ENCODE data around the gene VASN. TPM values are rescaled to one million over a fixed set of nuclear protein-coding genes. Genes with fewer than 3 reads are reported as not detected.

The VASN gene
- total and polyA plus RNA-seq, 9 of the 15 experiments (the other 6 are each of a cell fraction or from before 2014, with no cell fraction given): 0.01 to 2.5 (median 0.41) TPM; not detected in 1

DNA sequence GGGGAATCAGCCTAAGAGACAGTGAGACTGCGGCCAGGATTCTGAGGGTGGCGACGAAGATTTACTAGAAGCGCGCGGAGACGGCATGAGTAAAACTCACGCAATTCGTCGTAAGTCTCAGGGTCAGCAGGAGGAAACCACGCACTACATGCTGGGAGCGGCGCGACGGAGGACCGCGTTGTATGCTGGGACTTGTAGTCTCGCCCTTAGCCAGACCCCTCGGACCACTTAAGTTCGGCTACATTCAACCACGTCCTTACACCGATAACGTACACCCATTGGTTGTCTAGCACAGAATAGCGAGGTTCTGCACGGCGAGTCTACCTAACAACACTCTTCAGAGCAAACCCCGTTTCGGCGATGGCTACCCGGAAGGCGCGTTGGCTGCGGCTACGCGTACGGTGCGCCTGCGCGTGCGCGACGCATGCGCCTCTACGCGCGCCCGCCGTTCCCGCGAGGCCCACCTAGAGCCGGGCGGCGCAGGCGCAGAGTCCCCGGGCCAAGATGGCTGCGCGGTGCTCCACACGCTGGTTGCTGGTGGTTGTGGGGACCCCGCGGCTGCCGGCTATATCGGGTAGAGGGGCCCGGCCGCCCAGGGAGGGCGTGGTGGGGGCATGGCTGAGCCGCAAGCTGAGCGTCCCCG is 53.9 kb downstream of the VASN start, which contains the start of gene DNAJA3 (continued):
- TF ChIP-seq, protein P1, sequence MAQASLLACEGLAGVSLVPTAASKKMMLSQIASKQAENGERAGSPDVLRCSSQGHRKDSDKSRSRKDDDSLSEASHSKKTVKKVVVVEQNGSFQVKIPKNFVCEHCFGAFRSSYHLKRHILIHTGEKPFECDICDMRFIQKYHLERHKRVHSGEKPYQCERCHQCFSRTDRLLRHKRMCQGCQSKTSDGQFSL (CRISPR knock-in tag; IDR thresholded peaks at IDR 0.05): no peak
- TF ChIP-seq, protein P1 (tag; IDR thresholded peaks at IDR 0.05): no peak
- TF ChIP-seq MCM3 (IDR thresholded peaks at IDR 0.05) (no peak), ZNF274 (IDR thresholded peaks at IDR 0.05; ENCODE audit: borderline replicate concordance, low read depth, low read length) (no peak), GTF2E2 (tag; IDR thresholded peaks at IDR 0.05) (0 out of 2 replicates have a peak, but pooled peaks have one; percentile 14), GTF2F1 (IDR thresholded peaks at IDR 0.05; ENCODE audit: low read depth, low read length) (peak; percentile 69), POLR2AphosphoS2 (IDR thresholded peaks at IDR 0.05; ENCODE audit: low read length) (peak; percentile 68; the same call in 1 of the 2 replicates), FOXA3 (CRISPR knock-in tag; conservative IDR thresholded peaks at IDR 0.05 in 1 of 2, IDR thresholded peaks at IDR 0.05 in 1 of 2) (no peak), MYBL2 (IDR thresholded peaks at IDR 0.05; ENCODE audit: low read depth) (no peak), MYBL2 (CRISPR knock-in tag; IDR thresholded peaks at IDR 0.05; ENCODE audit: borderline replicate concordance) (no peak), MEF2D (tag; conservative IDR thresholded peaks at IDR 0.05; ENCODE audit: low read depth) (no peak), NONO (IDR thresholded peaks at IDR 0.05; ENCODE audit: low read depth in 2 of 2, low read length in 1 of 2) (no peak; a peak in 2 of 4 replicates)
- TF ChIP-seq, protein P2, sequence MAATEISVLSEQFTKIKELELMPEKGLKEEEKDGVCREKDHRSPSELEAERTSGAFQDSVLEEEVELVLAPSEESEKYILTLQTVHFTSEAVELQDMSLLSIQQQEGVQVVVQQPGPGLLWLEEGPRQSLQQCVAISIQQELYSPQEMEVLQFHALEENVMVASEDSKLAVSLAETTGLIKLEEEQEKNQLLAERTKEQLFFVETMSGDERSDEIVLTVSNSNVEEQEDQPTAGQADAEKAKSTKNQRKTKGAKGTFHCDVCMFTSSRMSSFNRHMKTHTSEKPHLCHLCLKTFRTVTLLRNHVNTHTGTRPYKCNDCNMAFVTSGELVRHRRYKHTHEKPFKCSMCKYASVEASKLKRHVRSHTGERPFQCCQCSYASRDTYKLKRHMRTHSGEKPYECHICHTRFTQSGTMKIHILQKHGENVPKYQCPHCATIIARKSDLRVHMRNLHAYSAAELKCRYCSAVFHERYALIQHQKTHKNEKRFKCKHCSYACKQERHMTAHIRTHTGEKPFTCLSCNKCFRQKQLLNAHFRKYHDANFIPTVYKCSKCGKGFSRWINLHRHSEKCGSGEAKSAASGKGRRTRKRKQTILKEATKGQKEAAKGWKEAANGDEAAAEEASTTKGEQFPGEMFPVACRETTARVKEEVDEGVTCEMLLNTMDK (IDR thresholded peaks at IDR 0.05; ENCODE audit: borderline replicate concordance, insufficient read depth, low read depth, low read length, poor library complexity, severe bottlenecking): peak; percentile 31
- TF ChIP-seq, protein P3, sequence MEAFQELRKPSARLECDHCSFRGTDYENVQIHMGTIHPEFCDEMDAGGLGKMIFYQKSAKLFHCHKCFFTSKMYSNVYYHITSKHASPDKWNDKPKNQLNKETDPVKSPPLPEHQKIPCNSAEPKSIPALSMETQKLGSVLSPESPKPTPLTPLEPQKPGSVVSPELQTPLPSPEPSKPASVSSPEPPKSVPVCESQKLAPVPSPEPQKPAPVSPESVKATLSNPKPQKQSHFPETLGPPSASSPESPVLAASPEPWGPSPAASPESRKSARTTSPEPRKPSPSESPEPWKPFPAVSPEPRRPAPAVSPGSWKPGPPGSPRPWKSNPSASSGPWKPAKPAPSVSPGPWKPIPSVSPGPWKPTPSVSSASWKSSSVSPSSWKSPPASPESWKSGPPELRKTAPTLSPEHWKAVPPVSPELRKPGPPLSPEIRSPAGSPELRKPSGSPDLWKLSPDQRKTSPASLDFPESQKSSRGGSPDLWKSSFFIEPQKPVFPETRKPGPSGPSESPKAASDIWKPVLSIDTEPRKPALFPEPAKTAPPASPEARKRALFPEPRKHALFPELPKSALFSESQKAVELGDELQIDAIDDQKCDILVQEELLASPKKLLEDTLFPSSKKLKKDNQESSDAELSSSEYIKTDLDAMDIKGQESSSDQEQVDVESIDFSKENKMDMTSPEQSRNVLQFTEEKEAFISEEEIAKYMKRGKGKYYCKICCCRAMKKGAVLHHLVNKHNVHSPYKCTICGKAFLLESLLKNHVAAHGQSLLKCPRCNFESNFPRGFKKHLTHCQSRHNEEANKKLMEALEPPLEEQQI (IDR thresholded peaks at IDR 0.05): no peak
- TF ChIP-seq, protein P4, sequence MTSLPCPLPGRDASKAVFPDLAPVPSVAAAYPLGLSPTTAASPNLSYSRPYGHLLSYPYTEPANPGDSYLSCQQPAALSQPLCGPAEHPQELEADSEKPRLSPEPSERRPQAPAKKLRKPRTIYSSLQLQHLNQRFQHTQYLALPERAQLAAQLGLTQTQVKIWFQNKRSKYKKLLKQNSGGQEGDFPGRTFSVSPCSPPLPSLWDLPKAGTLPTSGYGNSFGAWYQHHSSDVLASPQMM (CRISPR knock-in tag; IDR thresholded peaks at IDR 0.05): no peak

Data from K562 (cell line).